Spinal cord (tissue), 10 donors: Measurements from ENCODE around the gene GADL1. TPM values are rescaled to one million over a fixed set of nuclear protein-coding genes. Genes with fewer than 3 reads are reported as not detected.

Experiments
- DNase-seq, 6 donors: peaks; one replicate each; pipeline versions ENCODE4 v3.0.0 to v3.0.0-alpha.2; 2013 to 2015; ENCODE audit warnings: low spot score in 6 of 6, low read depth in 4 of 6
- H3K27ac ChIP-seq: one replicate; pipeline ENCODE4 v1.5.1; 2013; ENCODE audit warnings: low read depth, low read length, control low read depth
- H3K27me3 ChIP-seq: one replicate; pipeline ENCODE4 v1.6.1; 2013; ENCODE audit warnings: low read length; ENCODE audit not compliant: control insufficient read depth, insufficient read depth
- H3K36me3 ChIP-seq: one replicate; pipeline ENCODE4 v1.6.1; 2013; ENCODE audit warnings: low read length; ENCODE audit not compliant: control insufficient read depth, insufficient read depth
- H3K4me1 ChIP-seq: one replicate; pipeline ENCODE4 v1.6.1; 2013; ENCODE audit warnings: low read length; ENCODE audit not compliant: control insufficient read depth, insufficient read depth
- H3K4me3 ChIP-seq: one replicate; pipeline ENCODE4 v1.5.1; 2013; ENCODE audit warnings: low read depth, low read length, control low read depth
- H3K9me3 ChIP-seq: one replicate; pipeline ENCODE4 v1.6.1; 2013; ENCODE audit warnings: low read length; ENCODE audit not compliant: control insufficient read depth, insufficient read depth
- WGBS: methylation state at CpG from one replicate; pipeline ENCODE4 v1.1.5; 2013; ENCODE audit warnings: missing lambda C conversion rate; ENCODE audit not compliant: insufficient coverage; 5-methylcytosine and 5-hydroxymethylcytosine counted together
- long read RNA-seq, 4 donors: transcript quantifications; one replicate each; lab custom pipeline, GENCODE V29; 2026
- polyA plus RNA-seq, 2 donors: library from polyadenylated mRNA; unstranded; fragments of 120-200 nt; gene quantifications; one replicate each; pipeline ENCODE4 v1.2.1, GENCODE V29; 2013; ENCODE audit not compliant: insufficient read length in 2 of 2
- total RNA-seq, 2 donors: library from RNA; depleted of rRNA in 1 of 2; stranded (reverse); fragments of 120-200 nt in 1 of 2; fragments of >200 nt in 1 of 2; gene quantifications; one replicate each; pipeline versions ENCODE4 v1.2.3 to v1.2.4, GENCODE V29; 2013 to 2014
- donor health status: healthy.

Gene GADL1
- total RNA-seq = under 1 TPM; 0.61 to 0.79 TPM
- under 1 TPM; 0.21 to 0.36 TPM for polyA plus RNA-seq
- long read RNA-seq, donor 1 = 0 reads
- long read RNA-seq, donor 2 = 0 reads
- long read RNA-seq, donor 3 = 0 reads
- long read RNA-seq, donor 4, partial matches to known transcripts = 0 of 1 reads
- long read RNA-seq, donor 4, other reads (novel, unspliced or antisense) = 0 of 1 reads

- DNase-seq = peak in 4 of 6 donors; percentile 12 to 80 (median 36)
- 3% methylated on average over 38 of the region's 38 CpGs for WGBS
- Histone ChIP-seq H3K27ac (no peak within 1 kb of the TSS), H3K36me3 (no peaks in the 10 kb centered on the region), H3K4me3 (peak within 1 kb of the TSS; percentile 49), H3K4me1 (peaks cover 4% of the 10 kb centered on the region), H3K9me3 (no peaks in the 10 kb centered on the region), H3K27me3 (peaks cover 12% of the 10 kb centered on the region)
Observed at GRCh38 chr3:30894521-30895251, at the start of gene GADL1. TSS of gene GADL1 (minus strand) at chr3:30894661. CDS start at chr3:30894614, 47 bp downstream.

GRCh38 chr3:30944124-30944523 is 49.7 kb upstream of the GADL1 start:
- Histone ChIP-seq H3K27ac (no peak overlapping the region), H3K4me1 (no peaks in the 10 kb centered on the region), H3K9me3 (peaks cover 1% of the 10 kb centered on the region), H3K36me3 (no peaks in the 10 kb centered on the region), H3K27me3 (no peaks in the 10 kb centered on the region), H3K4me3 (no peak overlapping the region)
- no peak for DNase-seq
- 60% methylated on average over 1 of the region's 2 CpGs for WGBS

- Histone ChIP-seq H3K36me3 (no peaks in the 10 kb centered on the region), H3K27ac (no peak overlapping the region), H3K27me3 (no peaks in the 10 kb centered on the region), H3K4me1 (no peaks in the 10 kb centered on the region), H3K9me3 (peaks cover 1% of the 10 kb centered on the region), H3K4me3 (no peak overlapping the region)
- no peak for DNase-seq
- WGBS = 97% methylated on average over 2 of the region's 6 CpGs
Observed at GRCh38 chr3:30943206-30943605, 48.7 kb upstream of the GADL1 start.

- WGBS = 88% methylated on average over 2 of the region's 2 CpGs
- Histone ChIP-seq H3K4me1 (no peaks in the 10 kb centered on the region), H3K27ac (no peak overlapping the region), H3K4me3 (no peak overlapping the region), H3K9me3 (peaks cover 1% of the 10 kb centered on the region), H3K27me3 (no peaks in the 10 kb centered on the region), H3K36me3 (no peaks in the 10 kb centered on the region)
- DNase-seq = no peak
Observed at GRCh38 chr3:30941342-30941741, 46.9 kb upstream of the GADL1 start.

GRCh38 chr3:30940740-30941139 is 46.3 kb upstream of the GADL1 start:
- DNase-seq = no peak
- H3K9me3 ChIP-seq = peaks cover 1% of the 10 kb centered on the region
- WGBS = 67% methylated on average over 1 of the region's 2 CpGs

GRCh38 chr3:30934208-30934550 is 39.7 kb upstream of the GADL1 start:
- peak; percentile 4 to 83 (median 13) for DNase-seq
- WGBS = 60% methylated on average over 1 of the region's 6 CpGs
- no peaks in the 10 kb centered on the region for H3K36me3 ChIP-seq
- no peaks in the 10 kb centered on the region for H3K27me3 ChIP-seq
- no peaks in the 10 kb centered on the region for H3K4me1 ChIP-seq
- no peaks in the 10 kb centered on the region for H3K9me3 ChIP-seq
- no peak overlapping the region for H3K27ac ChIP-seq
- no peak overlapping the region for H3K4me3 ChIP-seq

More at GRCh38 chr3:30940740-30941139, 46.3 kb upstream of the GADL1 start:
- Histone ChIP-seq H3K36me3 (no peaks in the 10 kb centered on the region), H3K4me1 (no peaks in the 10 kb centered on the region), H3K27ac (no peak overlapping the region), H3K4me3 (no peak overlapping the region), H3K27me3 (no peaks in the 10 kb centered on the region)

- DNase-seq = no peak
- H3K4me1 ChIP-seq = no peaks in the 10 kb centered on the region
- no peak overlapping the region for H3K27ac ChIP-seq
- no CpG with 5 or more reads among the region's 5 CpGs for WGBS
- no peaks in the 10 kb centered on the region for H3K9me3 ChIP-seq
- H3K36me3 ChIP-seq = no peaks in the 10 kb centered on the region
- H3K27me3 ChIP-seq = no peaks in the 10 kb centered on the region
- no peak overlapping the region for H3K4me3 ChIP-seq
Observed at GRCh38 chr3:30933478-30934207, 39.2 kb upstream of the GADL1 start.

- WGBS = no CpG with 5 or more reads among the region's 2 CpGs
- DNase-seq = no peak
- Histone ChIP-seq H3K27ac (no peak overlapping the region), H3K4me3 (no peak overlapping the region), H3K36me3 (no peaks in the 10 kb centered on the region), H3K9me3 (no peaks in the 10 kb centered on the region), H3K4me1 (no peaks in the 10 kb centered on the region), H3K27me3 (no peaks in the 10 kb centered on the region)
Observed at GRCh38 chr3:30932513-30933098, 38.1 kb upstream of the GADL1 start.

GRCh38 chr3:30924763-30925162 is 30.3 kb upstream of the GADL1 start:
- Histone ChIP-seq H3K4me1 (no peaks in the 10 kb centered on the region), H3K9me3 (peaks cover 3% of the 10 kb centered on the region), H3K4me3 (no peak overlapping the region), H3K27me3 (no peaks in the 10 kb centered on the region), H3K36me3 (no peaks in the 10 kb centered on the region), H3K27ac (no peak overlapping the region)
- no peak for DNase-seq
- 100% methylated on average over 4 of the region's 7 CpGs for WGBS
